GM23338 (cell line): ENCODE measurements around the gene TEX26. TPM values are rescaled to one million over a fixed set of nuclear protein-coding genes. Genes with fewer than 3 reads are reported as not detected.

Experiments
- ATAC-seq: fragments of 200-7000 bp; cut with Tn5 transposase; 3 replicates; pipeline ENCODE4 v1.9.1; 2020
- DNase-seq: peaks from one replicate; pipeline ENCODE4 v3.0.0-alpha.2; 2015; ENCODE audit warnings: low spot score
- H2AFZ ChIP-seq: fragments of 200-600 bp; sonication (generic); 2 replicates; pipeline ENCODE4 v1.8.0; 2016; ENCODE audit warnings: antibody characterized with exemption, mild to moderate bottlenecking, moderate library complexity
- H3F3A ChIP-seq: fragments of 200-600 bp; sonication (generic); replicated peaks from 2 replicates; pipeline ENCODE4 v1.8.0; 2017; ENCODE audit warnings: antibody characterized with exemption, mixed run types, low read depth
- H3K27ac ChIP-seq: fragments of 200-600 bp; sonication (generic); 2 replicates; pipeline ENCODE4 v1.6.1; 2016; ENCODE audit warnings: low read depth
- H3K27me3 ChIP-seq: fragments of 200-600 bp; sonication (generic); 2 replicates; pipeline ENCODE4 v1.8.0; 2016; ENCODE audit warnings: mild to moderate bottlenecking, mixed run types, moderate library complexity; ENCODE audit not compliant: insufficient read depth
- H3K36me3 ChIP-seq: fragments of 200-600 bp; sonication (generic); 2 replicates; pipeline ENCODE4 v1.8.0; 2016; ENCODE audit warnings: mild to moderate bottlenecking; ENCODE audit not compliant: insufficient read depth
- H3K4me1 ChIP-seq: fragments of 200-600 bp; sonication (generic); 2 replicates; pipeline ENCODE4 v1.8.0; 2016; ENCODE audit warnings: mild to moderate bottlenecking, moderate library complexity; ENCODE audit not compliant: insufficient read depth
- H3K4me2 ChIP-seq: fragments of 200-600 bp; sonication (generic); 2 replicates; pipeline ENCODE4 v1.7.1; 2017; ENCODE audit warnings: mixed run types
- H3K4me3 ChIP-seq: fragments of 200-600 bp; sonication (generic); 2 replicates; pipeline ENCODE4 v1.6.1; 2016; ENCODE audit warnings: mixed run types
- H3K79me2 ChIP-seq: fragments of 200-600 bp; sonication (generic); replicated peaks from 2 replicates; pipeline ENCODE4 v1.8.0; 2017; ENCODE audit warnings: mild to moderate bottlenecking; ENCODE audit not compliant: insufficient read depth
- H3K9me2 ChIP-seq: fragments of 200-600 bp; sonication (generic); 2 replicates; pipeline ENCODE4 v1.8.0; 2017; ENCODE audit not compliant: insufficient read depth
- H4K20me1 ChIP-seq: fragments of 200-600 bp; sonication (generic); replicated peaks from 2 replicates; pipeline ENCODE4 v1.8.0; 2017; ENCODE audit warnings: mild to moderate bottlenecking; ENCODE audit not compliant: insufficient read depth
- H3K27ac Mint-ChIP-seq: 2 replicates; pipeline ENCODE4 v1.8.0; 2020; ENCODE audit warnings: inconsistent platforms, mild to moderate bottlenecking, moderate library complexity, mixed read lengths
- H3K27me3 Mint-ChIP-seq: 3 replicates; pipeline ENCODE4 v1.8.0; 2022; ENCODE audit warnings: low read depth, mild to moderate bottlenecking, moderate library complexity, mixed read lengths, inconsistent platforms; ENCODE audit not compliant: insufficient read depth, poor library complexity
- H3K36me3 Mint-ChIP-seq: 3 replicates; pipeline ENCODE4 v1.8.0; 2021; ENCODE audit warnings: low read depth, mild to moderate bottlenecking, inconsistent platforms, moderate library complexity, mixed read lengths
- H3K4me1 Mint-ChIP-seq: 3 replicates; pipeline ENCODE4 v1.8.0; 2020; ENCODE audit warnings: mild to moderate bottlenecking, inconsistent platforms, mixed read lengths
- H3K4me3 Mint-ChIP-seq: 3 replicates; pipeline ENCODE4 v1.8.0; 2021; ENCODE audit warnings: moderate library complexity, mild to moderate bottlenecking, inconsistent platforms, mixed read lengths
- H3K9me3 Mint-ChIP-seq: 3 replicates; pipeline ENCODE4 v1.8.0; 2020; ENCODE audit warnings: moderate library complexity, mild to moderate bottlenecking, inconsistent platforms, mixed read lengths
- CREB1 ChIP-seq: fragments of 250-450 bp; sonication (Bioruptor Pico); IDR thresholded peaks from 2 replicates; pipeline ENCODE4 v1.5.0; 2020; ENCODE audit warnings: low read depth, mild to moderate bottlenecking, moderate library complexity
- EZH2 ChIP-seq: fragments of 200-600 bp; sonication (generic); IDR thresholded peaks from one replicate; pipeline ENCODE4 v1.8.0; 2017; ENCODE audit warnings: antibody characterized with exemption, mild to moderate bottlenecking, low read depth; ENCODE audit not compliant: unreplicated experiment
- NANOG ChIP-seq: IDR thresholded peaks from 2 replicates; pipeline ENCODE4 v1.6.1; 2016; ENCODE audit warnings: antibody characterized with exemption, borderline replicate concordance
- POLR2AphosphoS5 ChIP-seq: IDR thresholded peaks from 2 replicates; pipeline ENCODE4 v1.6.1; 2016; ENCODE audit warnings: antibody characterized with exemption, low read depth
- STAT1 ChIP-seq: IDR thresholded peaks from one replicate; pipeline ENCODE4 v1.6.1; 2016; ENCODE audit warnings: antibody characterized with exemption; ENCODE audit not compliant: unreplicated experiment
- ZNF114 ChIP-seq: fragments of 250-450 bp; sonication (Bioruptor Pico); IDR thresholded peaks from 2 replicates; pipeline ENCODE4 v1.5.0; 2020; ENCODE audit warnings: mild to moderate bottlenecking, moderate library complexity
- polyA plus RNA-seq: library from polyadenylated mRNA; unstranded; fragments of >200 nt; fragmentation: Nextera tagmentation; extraction: Ambion mirVana; gene quantifications from 2 replicates; pipeline ENCODE4 v1.2.1, GENCODE V29; 2016
- total RNA-seq: library from RNA; depleted of rRNA; stranded (reverse); fragments of >200 nt; shearing (Covaris generic); gene quantifications from 2 replicates; pipeline ENCODE4 v1.2.3, GENCODE V29; 2014
- TF ChIP-seq, protein P1 (sequence below): fragments of 250-450 bp; sonication (Bioruptor Pico); IDR thresholded peaks from 2 replicates; pipeline ENCODE4 v1.5.0; 2020; ENCODE audit warnings: mild to moderate bottlenecking, moderate library complexity
- TF ChIP-seq, protein P2 (sequence below): IDR thresholded peaks from 2 replicates; pipeline ENCODE4 v1.6.1; 2016; ENCODE audit warnings: antibody characterized with exemption
- TF ChIP-seq, protein P3 (sequence below), 2 experiments: fragments of 200-600 bp in 1 of 2; sonication (generic) in 1 of 2; conservative IDR thresholded peaks; 2 replicates each; pipeline versions ENCODE4 v1.5.1 to v1.6.1; 2016 to 2017; ENCODE audit warnings: antibody characterized with exemption in 2 of 2, low read depth in 2 of 2, mild to moderate bottlenecking in 2 of 2, moderate library complexity in 1 of 2

TEX26 gene
- total and polyA plus RNA-seq, 2 experiments from 2014 or later, result not detected

DNA sequence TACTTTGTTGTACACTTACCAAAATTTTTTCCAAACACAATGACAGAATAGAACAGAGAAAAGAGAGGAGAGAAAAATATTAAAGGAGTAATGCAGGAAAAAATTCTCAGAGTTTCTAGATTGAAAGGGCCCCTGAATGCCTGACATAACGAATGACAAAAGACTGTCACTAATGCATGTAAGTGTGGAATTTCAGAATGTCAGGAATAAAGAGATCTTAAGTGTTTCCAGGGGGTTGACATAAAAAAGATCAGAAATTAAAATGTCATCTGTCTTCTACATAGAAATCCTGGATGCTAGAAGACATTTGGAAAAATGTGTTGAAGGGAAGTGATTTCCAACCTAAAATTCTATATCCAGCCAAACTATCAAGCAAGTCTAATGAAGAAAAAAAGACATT lies 27.2 kb downstream of the TEX26 start:
- no peaks in the 10 kb centered on the region for H3F3A ChIP-seq
- no peak for ATAC-seq
- H3K4me3 Mint-ChIP-seq, result no peak overlapping the region

More for the DNA sequence above, 27.2 kb downstream of the TEX26 start:
- peaks cover 12% of the 10 kb centered on the region for H3K9me2 ChIP-seq
- no peaks in the 10 kb centered on the region for H3K79me2 ChIP-seq
- DNase-seq, result no peak
- no peaks in the 10 kb centered on the region for H4K20me1 ChIP-seq
- H2AFZ ChIP-seq, result no peak overlapping the region
- no peak overlapping the region for H3K4me3 ChIP-seq
- no peaks in the 10 kb centered on the region for H3K27me3 ChIP-seq
- Mint-ChIP-seq H3K9me3 (peaks cover 20% of the 10 kb centered on the region), H3K27ac (no peak overlapping the region), H3K36me3 (peaks cover 5% of the 10 kb centered on the region; the same call in 2 of the 3 replicates), H3K27me3 (peaks cover 2% of the 10 kb centered on the region), H3K4me1 (no peaks in the 10 kb centered on the region; the same call in 2 of the 3 replicates)
- no peak overlapping the region for H3K27ac ChIP-seq
- no peaks in the 10 kb centered on the region for H3K4me1 ChIP-seq
- H3K4me2 ChIP-seq, result no peak overlapping the region
- no peaks in the 10 kb centered on the region for H3K36me3 ChIP-seq
- TF ChIP-seq NANOG, result no peak
- TF ChIP-seq, protein P1, sequence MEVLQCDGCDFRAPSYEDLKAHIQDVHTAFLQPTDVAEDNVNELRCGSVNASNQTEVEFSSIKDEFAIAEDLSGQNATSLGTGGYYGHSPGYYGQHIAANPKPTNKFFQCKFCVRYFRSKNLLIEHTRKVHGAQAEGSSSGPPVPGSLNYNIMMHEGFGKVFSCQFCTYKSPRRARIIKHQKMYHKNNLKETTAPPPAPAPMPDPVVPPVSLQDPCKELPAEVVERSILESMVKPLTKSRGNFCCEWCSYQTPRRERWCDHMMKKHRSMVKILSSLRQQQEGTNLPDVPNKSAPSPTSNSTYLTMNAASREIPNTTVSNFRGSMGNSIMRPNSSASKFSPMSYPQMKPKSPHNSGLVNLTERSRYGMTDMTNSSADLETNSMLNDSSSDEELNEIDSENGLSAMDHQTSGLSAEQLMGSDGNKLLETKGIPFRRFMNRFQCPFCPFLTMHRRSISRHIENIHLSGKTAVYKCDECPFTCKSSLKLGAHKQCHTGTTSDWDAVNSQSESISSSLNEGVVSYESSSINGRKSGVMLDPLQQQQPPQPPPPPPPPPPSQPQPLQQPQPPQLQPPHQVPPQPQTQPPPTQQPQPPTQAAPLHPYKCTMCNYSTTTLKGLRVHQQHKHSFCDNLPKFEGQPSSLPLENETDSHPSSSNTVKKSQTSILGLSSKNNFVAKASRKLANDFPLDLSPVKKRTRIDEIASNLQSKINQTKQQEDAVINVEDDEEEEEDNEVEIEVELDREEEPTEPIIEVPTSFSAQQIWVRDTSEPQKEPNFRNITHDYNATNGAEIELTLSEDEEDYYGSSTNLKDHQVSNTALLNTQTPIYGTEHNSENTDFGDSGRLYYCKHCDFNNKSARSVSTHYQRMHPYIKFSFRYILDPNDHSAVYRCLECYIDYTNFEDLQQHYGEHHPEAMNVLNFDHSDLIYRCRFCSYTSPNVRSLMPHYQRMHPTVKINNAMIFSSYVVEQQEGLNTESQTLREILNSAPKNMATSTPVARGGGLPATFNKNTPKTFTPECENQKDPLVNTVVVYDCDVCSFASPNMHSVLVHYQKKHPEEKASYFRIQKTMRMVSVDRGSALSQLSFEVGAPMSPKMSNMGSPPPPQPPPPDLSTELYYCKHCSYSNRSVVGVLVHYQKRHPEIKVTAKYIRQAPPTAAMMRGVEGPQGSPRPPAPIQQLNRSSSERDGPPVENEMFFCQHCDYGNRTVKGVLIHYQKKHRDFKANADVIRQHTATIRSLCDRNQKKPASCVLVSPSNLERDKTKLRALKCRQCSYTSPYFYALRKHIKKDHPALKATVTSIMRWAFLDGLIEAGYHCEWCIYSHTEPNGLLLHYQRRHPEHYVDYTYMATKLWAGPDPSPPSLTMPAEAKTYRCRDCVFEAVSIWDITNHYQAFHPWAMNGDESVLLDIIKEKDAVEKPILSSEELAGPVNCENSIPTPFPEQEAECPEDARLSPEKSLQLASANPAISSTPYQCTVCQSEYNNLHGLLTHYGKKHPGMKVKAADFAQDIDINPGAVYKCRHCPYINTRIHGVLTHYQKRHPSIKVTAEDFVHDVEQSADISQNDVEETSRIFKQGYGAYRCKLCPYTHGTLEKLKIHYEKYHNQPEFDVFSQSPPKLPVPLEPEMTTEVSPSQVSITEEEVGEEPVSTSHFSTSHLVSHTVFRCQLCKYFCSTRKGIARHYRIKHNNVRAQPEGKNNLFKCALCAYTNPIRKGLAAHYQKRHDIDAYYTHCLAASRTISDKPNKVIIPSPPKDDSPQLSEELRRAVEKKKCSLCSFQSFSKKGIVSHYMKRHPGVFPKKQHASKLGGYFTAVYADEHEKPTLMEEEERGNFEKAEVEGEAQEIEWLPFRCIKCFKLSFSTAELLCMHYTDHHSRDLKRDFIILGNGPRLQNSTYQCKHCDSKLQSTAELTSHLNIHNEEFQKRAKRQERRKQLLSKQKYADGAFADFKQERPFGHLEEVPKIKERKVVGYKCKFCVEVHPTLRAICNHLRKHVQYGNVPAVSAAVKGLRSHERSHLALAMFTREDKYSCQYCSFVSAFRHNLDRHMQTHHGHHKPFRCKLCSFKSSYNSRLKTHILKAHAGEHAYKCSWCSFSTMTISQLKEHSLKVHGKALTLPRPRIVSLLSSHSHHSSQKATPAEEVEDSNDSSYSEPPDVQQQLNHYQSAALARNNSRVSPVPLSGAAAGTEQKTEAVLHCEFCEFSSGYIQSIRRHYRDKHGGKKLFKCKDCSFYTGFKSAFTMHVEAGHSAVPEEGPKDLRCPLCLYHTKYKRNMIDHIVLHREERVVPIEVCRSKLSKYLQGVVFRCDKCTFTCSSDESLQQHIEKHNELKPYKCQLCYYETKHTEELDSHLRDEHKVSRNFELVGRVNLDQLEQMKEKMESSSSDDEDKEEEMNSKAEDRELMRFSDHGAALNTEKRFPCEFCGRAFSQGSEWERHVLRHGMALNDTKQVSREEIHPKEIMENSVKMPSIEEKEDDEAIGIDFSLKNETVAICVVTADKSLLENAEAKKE (CRISPR knock-in tag), result no peak
- TF ChIP-seq, protein P2, sequence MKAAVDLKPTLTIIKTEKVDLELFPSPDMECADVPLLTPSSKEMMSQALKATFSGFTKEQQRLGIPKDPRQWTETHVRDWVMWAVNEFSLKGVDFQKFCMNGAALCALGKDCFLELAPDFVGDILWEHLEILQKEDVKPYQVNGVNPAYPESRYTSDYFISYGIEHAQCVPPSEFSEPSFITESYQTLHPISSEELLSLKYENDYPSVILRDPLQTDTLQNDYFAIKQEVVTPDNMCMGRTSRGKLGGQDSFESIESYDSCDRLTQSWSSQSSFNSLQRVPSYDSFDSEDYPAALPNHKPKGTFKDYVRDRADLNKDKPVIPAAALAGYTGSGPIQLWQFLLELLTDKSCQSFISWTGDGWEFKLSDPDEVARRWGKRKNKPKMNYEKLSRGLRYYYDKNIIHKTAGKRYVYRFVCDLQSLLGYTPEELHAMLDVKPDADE, result no peak
- no peak for TF ChIP-seq ZNF114 (CRISPR knock-in tag)
- TF ChIP-seq POLR2AphosphoS5, result no peak
- no peak for TF ChIP-seq CREB1 (CRISPR knock-in tag)
- TF ChIP-seq EZH2, result no peak
- TF ChIP-seq, protein P3, sequence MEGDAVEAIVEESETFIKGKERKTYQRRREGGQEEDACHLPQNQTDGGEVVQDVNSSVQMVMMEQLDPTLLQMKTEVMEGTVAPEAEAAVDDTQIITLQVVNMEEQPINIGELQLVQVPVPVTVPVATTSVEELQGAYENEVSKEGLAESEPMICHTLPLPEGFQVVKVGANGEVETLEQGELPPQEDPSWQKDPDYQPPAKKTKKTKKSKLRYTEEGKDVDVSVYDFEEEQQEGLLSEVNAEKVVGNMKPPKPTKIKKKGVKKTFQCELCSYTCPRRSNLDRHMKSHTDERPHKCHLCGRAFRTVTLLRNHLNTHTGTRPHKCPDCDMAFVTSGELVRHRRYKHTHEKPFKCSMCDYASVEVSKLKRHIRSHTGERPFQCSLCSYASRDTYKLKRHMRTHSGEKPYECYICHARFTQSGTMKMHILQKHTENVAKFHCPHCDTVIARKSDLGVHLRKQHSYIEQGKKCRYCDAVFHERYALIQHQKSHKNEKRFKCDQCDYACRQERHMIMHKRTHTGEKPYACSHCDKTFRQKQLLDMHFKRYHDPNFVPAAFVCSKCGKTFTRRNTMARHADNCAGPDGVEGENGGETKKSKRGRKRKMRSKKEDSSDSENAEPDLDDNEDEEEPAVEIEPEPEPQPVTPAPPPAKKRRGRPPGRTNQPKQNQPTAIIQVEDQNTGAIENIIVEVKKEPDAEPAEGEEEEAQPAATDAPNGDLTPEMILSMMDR (conservative IDR thresholded peaks at IDR 0.05; ENCODE audit: low read depth in 2 of 2), result no peak
- no peak for TF ChIP-seq STAT1
